Neural crest cell (in vitro differentiated cells): Measurements from ENCODE around the gene ZNHIT2. TPM values are rescaled to one million over a fixed set of nuclear protein-coding genes. Genes with fewer than 3 reads are reported as not detected.

Source experiments
- DNase-seq: peaks from one replicate; pipeline ENCODE4 v3.0.0; 2021; ENCODE audit warnings: low read depth, mixed read lengths, low spot score
- H3K27ac Mint-ChIP-seq: one replicate; pipeline ENCODE4 v1.8.0; 2021; ENCODE audit warnings: mild to moderate bottlenecking, mixed read lengths; ENCODE audit not compliant: unreplicated experiment
- H3K27me3 Mint-ChIP-seq: 2 replicates; pipeline ENCODE4 v1.8.0; 2021; ENCODE audit warnings: low read depth, mild to moderate bottlenecking, mixed read lengths
- H3K36me3 Mint-ChIP-seq: 2 replicates; pipeline ENCODE4 v1.8.0; 2021; ENCODE audit warnings: low read depth, mild to moderate bottlenecking, mixed read lengths
- H3K4me1 Mint-ChIP-seq: 2 replicates; pipeline ENCODE4 v1.8.0; 2021; ENCODE audit warnings: mixed read lengths
- H3K4me3 Mint-ChIP-seq: one replicate; pipeline ENCODE4 v1.8.0; 2021; ENCODE audit warnings: mild to moderate bottlenecking, mixed read lengths
- H3K9me3 Mint-ChIP-seq: 2 replicates; pipeline ENCODE4 v1.8.0; 2021; ENCODE audit warnings: mixed read lengths
- CTCF ChIP-seq: fragments of 200-600 bp; sonication (generic); conservative IDR thresholded peaks from 2 replicates; pipeline ENCODE4 v1.5.0; 2021; ENCODE audit warnings: antibody characterized with exemption, mild to moderate bottlenecking
- total RNA-seq: library from RNA; stranded (reverse); gene quantifications from 2 replicates; pipeline ENCODE4 v1.2.1, GENCODE V29; 2021

Gene ZNHIT2
- total RNA-seq, 1 donor from 2014 or later, result 8.0 TPM

- H3K9me3 Mint-ChIP-seq, result no peaks in the 10 kb centered on the region
- peaks cover 30% of the 10 kb centered on the region for H3K4me1 Mint-ChIP-seq
- peak within 1 kb of the TSS; percentile 99 for H3K4me3 Mint-ChIP-seq
- H3K27me3 Mint-ChIP-seq, result peaks cover 8% of the 10 kb centered on the region
- DNase-seq, result peak; percentile 90
- no peak for TF ChIP-seq CTCF
- H3K36me3 Mint-ChIP-seq, result no peaks in the 10 kb centered on the region
- peak within 1 kb of the TSS; percentile 92 for H3K27ac Mint-ChIP-seq
Measured at GRCh38 chr11:65111744-65112545, 5.6 kb downstream of the ZNHIT2 start, which contains the start of gene TM7SF2. TSS of gene TM7SF2 (plus strand) at chr11:65111872. CDS start at chr11:65112016, 144 bp downstream.

GRCh38 chr11:65111159-65111743, 6.2 kb downstream of the ZNHIT2 start:
- peaks cover 27% of the 10 kb centered on the region for H3K4me1 Mint-ChIP-seq
- TF ChIP-seq CTCF, result no peak
- no peak for DNase-seq
- no peaks in the 10 kb centered on the region for H3K9me3 Mint-ChIP-seq
- peak overlapping the region; percentile 99 for H3K4me3 Mint-ChIP-seq
- H3K36me3 Mint-ChIP-seq, result no peaks in the 10 kb centered on the region
- H3K27ac Mint-ChIP-seq, result no peak overlapping the region
- peaks cover 8% of the 10 kb centered on the region for H3K27me3 Mint-ChIP-seq

- DNase-seq, result peak; percentile 100
- peaks cover 27% of the 10 kb centered on the region for H3K4me1 Mint-ChIP-seq
- H3K9me3 Mint-ChIP-seq, result no peaks in the 10 kb centered on the region
- peak overlapping the region; percentile 86 for H3K4me3 Mint-ChIP-seq
- H3K27me3 Mint-ChIP-seq, result peaks cover 8% of the 10 kb centered on the region
- peak; percentile 90 for TF ChIP-seq CTCF
- H3K27ac Mint-ChIP-seq, result no peak overlapping the region
- H3K36me3 Mint-ChIP-seq, result peaks cover 3% of the 10 kb centered on the region
Measured at GRCh38 chr11:65110354-65110861, 7.1 kb downstream of the ZNHIT2 start.

GRCh38 chr11:65109231-65110198, 8.0 kb downstream of the ZNHIT2 start:
- H3K36me3 Mint-ChIP-seq, result peaks cover 3% of the 10 kb centered on the region

More at GRCh38 chr11:65109231-65110198, 8.0 kb downstream of the ZNHIT2 start:
- Mint-ChIP-seq H3K4me3 (peak overlapping the region; percentile 86), H3K9me3 (no peaks in the 10 kb centered on the region), H3K27ac (no peak overlapping the region), H3K4me1 (peaks cover 27% of the 10 kb centered on the region), H3K27me3 (peaks cover 4% of the 10 kb centered on the region)
- TF ChIP-seq CTCF, result no peak
- DNase-seq, result no peak
